IPS-11a (cell line): ENCODE results near the gene CYP2D6.

Experiments
- H3K4me3 ChIP-seq: one replicate; pipeline ENCODE4 v1.5.1; 2013; ENCODE audit warnings: low read depth, low read length, control low read depth

CYP2D6 gene

GRCh38 chr22:42086051-42086450, 44.6 kb downstream of the CYP2D6 start:
- H3K4me3 ChIP-seq: no peak overlapping the region

DNA sequence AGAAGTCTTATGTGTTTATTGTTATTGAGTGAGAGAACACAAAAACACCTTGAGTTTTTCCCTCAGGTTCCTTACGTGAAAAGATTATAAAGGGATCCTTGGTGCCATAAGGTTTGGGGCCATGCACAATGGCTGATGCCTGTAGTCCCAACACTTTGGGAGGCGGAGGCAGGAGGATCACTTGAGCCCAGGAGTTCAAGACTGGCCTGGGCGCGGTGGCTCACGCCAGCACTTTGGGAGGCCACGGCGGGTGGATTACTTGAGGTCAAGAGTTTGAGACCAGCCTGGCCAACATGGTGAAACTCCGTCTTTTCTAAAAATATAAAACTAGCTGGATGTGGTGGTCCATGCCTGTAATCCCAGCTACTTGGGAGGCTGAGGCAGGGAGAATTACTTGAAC, 45.7 kb downstream of the CYP2D6 start:
- no peak overlapping the region for H3K4me3 ChIP-seq

- no peak overlapping the region for H3K4me3 ChIP-seq
Measured at GRCh38 chr22:42083119-42083518, 47.5 kb downstream of the CYP2D6 start.

- H3K4me3 ChIP-seq: peak overlapping the region; percentile 88
Measured at GRCh38 chr22:42080287-42080686, 50.3 kb downstream of the CYP2D6 start.

GRCh38 chr22:42079319-42080251, 51.0 kb downstream of the CYP2D6 start, which contains the start of gene SMDT1:
Gene SMDT1 (plus strand): TSS chr22:42079700. CDS start chr22:42079769, 69 bp downstream.
- peak within 1 kb of the TSS; percentile 88 for H3K4me3 ChIP-seq

DNA sequence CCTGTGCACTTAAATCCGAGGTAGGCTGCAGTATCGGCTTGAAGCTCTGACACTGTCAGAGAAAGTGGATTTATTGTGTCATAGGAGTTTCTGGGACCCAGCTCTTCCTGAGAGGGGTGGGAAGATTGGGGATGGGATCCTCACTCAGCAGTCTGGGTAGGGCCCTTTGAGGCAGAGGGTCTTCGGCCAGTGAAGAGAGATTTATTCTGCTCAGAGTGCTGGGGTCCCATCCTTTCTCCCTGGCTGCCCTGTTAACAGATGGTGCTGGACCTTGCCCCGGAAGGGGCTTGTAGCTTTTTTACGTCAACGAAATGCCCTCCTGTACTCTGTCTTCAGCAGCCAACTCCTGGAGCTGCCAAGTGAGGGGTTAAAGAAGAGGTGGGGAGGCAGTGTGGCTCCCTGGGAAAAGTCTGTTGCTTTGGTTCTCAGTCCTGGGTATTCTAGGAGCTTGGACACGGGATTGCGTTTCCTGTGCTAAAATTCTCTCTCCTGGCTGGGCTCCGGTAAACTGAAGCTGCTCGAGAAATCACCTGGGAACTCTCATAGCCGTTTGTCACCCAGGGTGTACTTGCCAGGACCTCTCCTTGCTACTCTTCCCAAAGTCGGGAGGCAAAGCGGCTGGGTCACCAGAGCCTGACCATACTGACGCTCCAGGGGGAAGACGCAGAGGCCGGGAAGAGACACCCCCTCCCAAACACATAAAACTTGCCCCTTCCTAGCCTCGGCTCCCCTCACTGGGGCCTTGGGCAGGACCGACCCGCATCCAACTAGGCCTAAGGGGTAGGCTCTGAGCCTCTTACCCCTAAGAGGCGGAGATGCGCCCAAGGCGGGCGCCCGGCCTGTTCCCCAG, 51.9 kb downstream of the CYP2D6 start:
- H3K4me3 ChIP-seq: peak overlapping the region; percentile 88

- no peak overlapping the region for H3K4me3 ChIP-seq
Measured at GRCh38 chr22:42077486-42078125, 53.0 kb downstream of the CYP2D6 start.

DNA sequence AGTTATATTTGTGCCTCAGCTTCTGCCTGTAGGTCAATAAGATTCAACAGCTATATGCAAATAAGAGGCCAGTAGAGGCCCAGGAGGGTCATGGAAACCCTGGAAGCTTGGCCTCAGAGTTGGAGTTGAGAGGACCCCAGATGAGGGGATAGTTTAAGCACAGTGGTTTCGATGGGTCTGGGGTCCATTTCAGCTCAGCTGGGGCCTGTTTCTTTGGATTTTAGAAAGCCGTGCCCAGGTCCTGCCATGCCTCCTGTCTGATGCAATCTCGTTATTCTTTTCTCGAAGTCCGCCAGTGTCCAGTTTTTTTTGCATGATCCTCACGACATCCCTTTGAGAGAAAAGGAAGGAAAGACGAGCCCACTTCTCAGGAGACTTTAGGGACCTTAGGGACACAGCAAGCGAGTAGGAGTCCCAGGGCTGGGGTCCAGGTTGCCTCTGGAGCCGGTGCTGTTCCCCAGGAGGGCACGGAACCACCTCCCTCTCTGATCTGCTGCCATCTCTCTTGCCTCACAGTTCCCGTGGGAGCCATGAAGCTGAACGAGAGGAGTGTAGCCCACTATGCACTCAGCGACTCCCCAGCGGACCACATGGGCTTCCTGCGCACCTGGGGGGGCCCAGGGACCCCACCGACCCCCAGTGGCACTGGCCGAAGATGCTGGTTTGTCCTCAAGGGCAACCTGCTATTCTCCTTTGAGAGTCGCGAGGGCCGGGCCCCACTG, 53.7 kb downstream of the CYP2D6 start:
- no peak overlapping the region for H3K4me3 ChIP-seq
